Endothelial cell of umbilical vein (primary cell): Measurements from ENCODE around the gene MYO1H.

ENCODE experiments used
- POLR2A ChIP-seq: IDR thresholded peaks from 2 replicates; pipeline ENCODE4 v1.6.1; 2012; ENCODE audit warnings: low read depth, mild to moderate bottlenecking, control low read depth, low read length
- POLR2AphosphoS5 ChIP-seq: IDR thresholded peaks from 2 replicates; pipeline ENCODE4 v1.6.1; 2012; ENCODE audit warnings: low read depth, mild to moderate bottlenecking, control low read depth, low read length, moderate library complexity; ENCODE audit not compliant: insufficient read depth

GRCh38 chr12:109440851-109441490, 93.3 kb downstream of the MYO1H start:
- TF ChIP-seq POLR2AphosphoS5 (no peak), POLR2A (no peak)
